HUES64 (cell line): Measurements from ENCODE around the gene ARL8B.
"Not testable (repeated sequence)": the region's sequence is repeated elsewhere in the genome, so short reads cannot be mapped to it uniquely, and the experiment has no call there.

Experiments
- H3K27ac ChIP-seq: 2 replicates; pipeline ENCODE4 v1.7.0; 2013; ENCODE audit warnings: low read depth, low read length, inconsistent platforms
- H3K27me3 ChIP-seq: 2 replicates; pipeline ENCODE4 v1.6.1; 2013; ENCODE audit warnings: mild to moderate bottlenecking, low read length; ENCODE audit not compliant: insufficient read depth
- H3K36me3 ChIP-seq: 2 replicates; pipeline ENCODE4 v1.6.1; 2013; ENCODE audit warnings: mild to moderate bottlenecking, low read length; ENCODE audit not compliant: insufficient read depth
- H3K4me1 ChIP-seq: 2 replicates; pipeline ENCODE4 v1.6.1; 2013; ENCODE audit warnings: mild to moderate bottlenecking, low read length, moderate library complexity; ENCODE audit not compliant: insufficient read depth
- H3K4me3 ChIP-seq: 2 replicates; pipeline ENCODE4 v1.5.1; 2013; ENCODE audit warnings: mild to moderate bottlenecking, low read length, moderate library complexity
- H3K9ac ChIP-seq: 2 replicates; pipeline ENCODE4 v1.6.1; 2013; ENCODE audit warnings: mild to moderate bottlenecking, low read depth, low read length
- H3K9me3 ChIP-seq: 2 replicates; pipeline ENCODE4 v1.6.1; 2013; ENCODE audit warnings: low read depth, low read length; ENCODE audit not compliant: insufficient read depth
- WGBS: fragments of 150-250, 120-280 bp; methylation state at CpG from one replicate; pipeline ENCODE4 v1.1.7; 2013; ENCODE audit warnings: missing lambda C conversion rate; 5-methylcytosine and 5-hydroxymethylcytosine counted together

The ARL8B gene

GRCh38 chr3:5090197-5090596, 31.9 kb upstream of the ARL8B start:
- H3K27me3 ChIP-seq, result peaks cover 10% of the 10 kb centered on the region
- no peak overlapping the region for H3K9ac ChIP-seq
- no peaks in the 10 kb centered on the region for H3K36me3 ChIP-seq
- 79% methylated on average over 5 of the region's 5 CpGs for WGBS
- H3K4me1 ChIP-seq, result no peaks in the 10 kb centered on the region
- H3K9me3 ChIP-seq, result no peaks in the 10 kb centered on the region
- no peak overlapping the region for H3K27ac ChIP-seq
- H3K4me3 ChIP-seq, result no peak overlapping the region

- no peak overlapping the region for H3K27ac ChIP-seq
- no peak overlapping the region for H3K4me3 ChIP-seq
- H3K9ac ChIP-seq, result no peak overlapping the region
- H3K4me1 ChIP-seq, result no peaks in the 10 kb centered on the region
- no peaks in the 10 kb centered on the region for H3K36me3 ChIP-seq
- no peaks in the 10 kb centered on the region for H3K9me3 ChIP-seq
- no CpG with 5 or more reads among the region's 1 CpG for WGBS
- H3K27me3 ChIP-seq, result peaks cover 25% of the 10 kb centered on the region
These were observed 30.1 kb upstream of the ARL8B start for GRCh38 chr3:5092018-5092417.

- Histone ChIP-seq H3K4me1 (no peaks in the 10 kb centered on the region), H3K4me3 (no peak overlapping the region), H3K27ac (no peak overlapping the region), H3K9me3 (no peaks in the 10 kb centered on the region), H3K9ac (no peak overlapping the region), H3K36me3 (no peaks in the 10 kb centered on the region), H3K27me3 (peaks cover 28% of the 10 kb centered on the region)
- 89% methylated on average over 2 of the region's 2 CpGs for WGBS
These were observed 28.4 kb upstream of the ARL8B start for GRCh38 chr3:5093731-5094130.

GRCh38 chr3:5095886-5096285, 26.2 kb upstream of the ARL8B start:
- Histone ChIP-seq H3K36me3 (no peaks in the 10 kb centered on the region), H3K27ac (no peak overlapping the region), H3K9me3 (no peaks in the 10 kb centered on the region), H3K27me3 (peaks cover 28% of the 10 kb centered on the region), H3K9ac (no peak overlapping the region), H3K4me1 (no peaks in the 10 kb centered on the region), H3K4me3 (peak overlapping the region; percentile 35)
- WGBS, result 5% methylated on average over 30 of the region's 34 CpGs

- Histone ChIP-seq H3K27ac (no peak overlapping the region), H3K4me3 (no peak overlapping the region), H3K9me3 (no peaks in the 10 kb centered on the region), H3K4me1 (no peaks in the 10 kb centered on the region), H3K36me3 (no peaks in the 10 kb centered on the region), H3K9ac (no peak overlapping the region), H3K27me3 (peaks cover 28% of the 10 kb centered on the region)
- 65% methylated on average over 11 of the region's 11 CpGs for WGBS
These were observed 25.6 kb upstream of the ARL8B start for GRCh38 chr3:5096336-5097008.

GRCh38 chr3:5098346-5098745, 23.7 kb upstream of the ARL8B start:
- no peak overlapping the region for H3K9ac ChIP-seq
- no peak overlapping the region for H3K4me3 ChIP-seq
- H3K27ac ChIP-seq, result no peak overlapping the region
- WGBS, result 77% methylated on average over 4 of the region's 4 CpGs
- no peaks in the 10 kb centered on the region for H3K9me3 ChIP-seq
- peaks cover 28% of the 10 kb centered on the region for H3K27me3 ChIP-seq
- no peaks in the 10 kb centered on the region for H3K4me1 ChIP-seq
- no peaks in the 10 kb centered on the region for H3K36me3 ChIP-seq

GRCh38 chr3:5102532-5102931, 19.6 kb upstream of the ARL8B start:
- H3K9me3 ChIP-seq, result no peaks in the 10 kb centered on the region
- H3K27me3 ChIP-seq, result no peaks in the 10 kb centered on the region
- H3K36me3 ChIP-seq, result no peaks in the 10 kb centered on the region
- H3K4me1 ChIP-seq, result no peaks in the 10 kb centered on the region
- no peak overlapping the region for H3K9ac ChIP-seq
- H3K4me3 ChIP-seq, result no peak overlapping the region
- 96% methylated on average over 3 of the region's 3 CpGs for WGBS
- no peak overlapping the region for H3K27ac ChIP-seq

- 100% methylated on average over 2 of the region's 3 CpGs for WGBS
- Histone ChIP-seq H3K4me3 (no peak overlapping the region), H3K9me3 (no peaks in the 10 kb centered on the region), H3K4me1 (no peaks in the 10 kb centered on the region), H3K27ac (no peak overlapping the region), H3K9ac (no peak overlapping the region), H3K27me3 (no peaks in the 10 kb centered on the region), H3K36me3 (no peaks in the 10 kb centered on the region)
These were observed 18.3 kb upstream of the ARL8B start for GRCh38 chr3:5103743-5104142.

- H3K36me3 ChIP-seq, result no peaks in the 10 kb centered on the region
- no peak overlapping the region for H3K9ac ChIP-seq
- no peak overlapping the region for H3K4me3 ChIP-seq
- whole genome bisulfite sequencing, result 93% methylated on average over 6 of the region's 7 CpGs
- no peaks in the 10 kb centered on the region for H3K9me3 ChIP-seq
- no peaks in the 10 kb centered on the region for H3K4me1 ChIP-seq
- no peaks in the 10 kb centered on the region for H3K27me3 ChIP-seq
- no peak overlapping the region for H3K27ac ChIP-seq
These were observed 17.0 kb upstream of the ARL8B start for GRCh38 chr3:5105050-5105449.

GRCh38 chr3:5106371-5106770, 15.7 kb upstream of the ARL8B start:
- H3K4me1 ChIP-seq, H3K9ac ChIP-seq, H3K9me3 ChIP-seq, H3K36me3 ChIP-seq, H3K4me3 ChIP-seq, H3K27me3 ChIP-seq, H3K27ac ChIP-seq: not testable (repeated sequence)
- WGBS, result 89% methylated on average over 9 of the region's 9 CpGs

GRCh38 chr3:5106933-5107334, 15.2 kb upstream of the ARL8B start:
- not testable (repeated sequence) for H3K27ac ChIP-seq, H3K9me3 ChIP-seq, H3K9ac ChIP-seq, H3K36me3 ChIP-seq, H3K4me1 ChIP-seq, H3K4me3 ChIP-seq, H3K27me3 ChIP-seq
- 91% methylated on average over 1 of the region's 2 CpGs for WGBS

GRCh38 chr3:5110337-5110736, 11.8 kb upstream of the ARL8B start:
- Histone ChIP-seq H3K27ac (no peak overlapping the region), H3K4me3 (no peak overlapping the region), H3K27me3 (no peaks in the 10 kb centered on the region), H3K36me3 (no peaks in the 10 kb centered on the region), H3K9ac (no peak overlapping the region), H3K9me3 (no peaks in the 10 kb centered on the region), H3K4me1 (no peaks in the 10 kb centered on the region)
- WGBS, result 86% methylated on average over 3 of the region's 3 CpGs
